SK-N-MC (cell line): ENCODE results near the gene CDH4.

Source experiments
- EZH2 ChIP-seq: fragments of 200-600 bp; sonication (generic); IDR thresholded peaks from one replicate; pipeline ENCODE4 v1.6.1; 2017; ENCODE audit warnings: antibody characterized with exemption
- FOXP2 ChIP-seq: optimal IDR thresholded peaks from 2 replicates; pipeline ENCODE3; 2011; ENCODE audit warnings: mild to moderate bottlenecking, moderate library complexity; ENCODE audit not compliant: insufficient read depth; ENCODE audit errors: extremely low read length, control extremely low read depth
- POLR2AphosphoS5 ChIP-seq: IDR thresholded peaks from 2 replicates; pipeline ENCODE4 v1.6.1; 2012; ENCODE audit warnings: mild to moderate bottlenecking, low read depth, low read length, borderline replicate concordance

DNA sequence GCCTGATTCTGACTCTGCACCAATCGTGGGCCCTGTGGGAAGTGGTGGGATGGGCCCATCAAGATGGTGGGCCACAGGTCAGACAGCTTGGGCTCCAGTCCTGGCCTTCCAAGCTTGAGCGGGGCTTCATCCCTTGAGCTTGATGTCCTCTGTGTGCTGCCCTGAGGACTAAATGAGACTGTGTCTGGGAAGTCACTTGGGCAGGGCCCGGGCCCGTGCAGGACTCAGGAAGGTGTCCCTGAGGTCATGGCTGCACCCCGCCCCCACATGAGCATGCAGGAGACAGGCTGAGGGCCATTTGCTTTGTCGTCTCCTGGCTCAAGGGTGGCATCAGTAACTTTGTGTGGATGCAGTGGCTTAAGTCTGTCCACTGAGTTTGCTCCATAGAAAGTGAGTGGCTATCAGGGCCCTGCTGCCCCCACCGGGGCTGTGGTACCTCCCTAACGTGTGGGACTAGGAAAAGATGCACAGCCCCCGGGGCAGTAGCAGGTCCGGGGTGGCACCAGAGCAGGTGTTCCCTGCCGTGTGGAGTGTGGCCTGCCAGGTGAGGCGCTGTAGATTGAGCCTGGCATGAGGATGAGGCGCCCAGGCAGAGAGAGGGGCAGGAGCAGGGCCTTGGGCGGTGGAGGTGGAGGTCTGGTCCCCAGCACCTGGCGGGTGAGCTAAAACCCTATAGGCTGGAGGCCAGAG is 515.0 kb downstream of the CDH4 start:
- no peak for TF ChIP-seq POLR2AphosphoS5
- TF ChIP-seq EZH2 = no peak
- TF ChIP-seq FOXP2 = no peak
